GM21360 (cell line): Measurements from ENCODE around the gene ZNF502.

Experiments used
- ATAC-seq: cut with Tn5 transposase; IDR thresholded peaks from one replicate; pipeline ENCODE4 v1.9.1; 2021; ENCODE audit warnings: mild to moderate bottlenecking, moderate library complexity; ENCODE audit not compliant: unreplicated experiment

Gene ZNF502

GRCh38 chr3:44764248-44764647 is 51.8 kb downstream of the ZNF502 start:
- no peak for ATAC-seq

- ATAC-seq: no peak
These were observed 59.1 kb downstream of the ZNF502 start for GRCh38 chr3:44771424-44772098.

GRCh38 chr3:44772099-44772442 is 59.6 kb downstream of the ZNF502 start:
- no peak for ATAC-seq
